Erythroblast (primary cell): ENCODE measurements around the gene NARF.

Experiments used
- GATA1 ChIP-seq: IDR thresholded peaks from 2 replicates; pipeline ENCODE4 v1.6.1; 2011; ENCODE audit warnings: low read depth, mild to moderate bottlenecking, control low read depth, low read length, moderate library complexity
- POLR2A ChIP-seq: IDR thresholded peaks from 2 replicates; pipeline ENCODE4 v1.6.1; 2011; ENCODE audit warnings: mild to moderate bottlenecking, low read length

GRCh38 chr17:82452162-82452561 is 6.4 kb upstream of the NARF start:
- TF ChIP-seq POLR2A = no peak
- TF ChIP-seq GATA1 = no peak
